Neuron (in vitro differentiated cells): ENCODE data around the gene AKR1B15.
"Not testable (repeated sequence)": the region's sequence is repeated elsewhere in the genome, so short reads cannot be mapped to it uniquely, and the experiment has no call there.

Experiments
- H2AFZ ChIP-seq: one replicate; pipeline ENCODE4 v1.6.1; 2013; ENCODE audit warnings: low read depth, mild to moderate bottlenecking, inconsistent platforms, low read length, moderate library complexity
- H3K27me3 ChIP-seq: one replicate; pipeline ENCODE4 v1.6.1; 2013; ENCODE audit warnings: low read length; ENCODE audit not compliant: insufficient read depth
- H3K36me3 ChIP-seq: one replicate; pipeline ENCODE4 v1.6.1; 2013; ENCODE audit warnings: low read length; ENCODE audit not compliant: insufficient read depth
- H3K4me1 ChIP-seq: one replicate; pipeline ENCODE4 v1.6.1; 2013; ENCODE audit warnings: low read length; ENCODE audit not compliant: insufficient read depth
- H3K4me3 ChIP-seq: 2 replicates; pipeline ENCODE4 v1.5.1; 2013; ENCODE audit warnings: mild to moderate bottlenecking, low read length, moderate library complexity
- H3K9me3 ChIP-seq: one replicate; pipeline ENCODE4 v1.6.1; 2013; ENCODE audit warnings: low read length

The AKR1B15 gene

GRCh38 chr7:134554417-134554966, 5.6 kb downstream of the AKR1B15 start:
- Histone ChIP-seq H3K9me3 (peaks cover 2% of the 10 kb centered on the region), H3K4me1 (peaks cover 11% of the 10 kb centered on the region), H2AFZ (no peak overlapping the region), H3K4me3 (no peak overlapping the region), H3K36me3 (no peaks in the 10 kb centered on the region), H3K27me3 (peaks cover 5% of the 10 kb centered on the region)

- Histone ChIP-seq H3K9me3 (peaks cover 2% of the 10 kb centered on the region), H3K4me3 (no peak overlapping the region), H3K36me3 (no peaks in the 10 kb centered on the region), H3K4me1 (no peaks in the 10 kb centered on the region), H3K27me3 (no peaks in the 10 kb centered on the region), H2AFZ (no peak overlapping the region)
Measured at GRCh38 chr7:134557391-134557790, 8.5 kb downstream of the AKR1B15 start.

GRCh38 chr7:134558370-134558769, 9.5 kb downstream of the AKR1B15 start:
- Histone ChIP-seq H3K27me3 (no peaks in the 10 kb centered on the region), H3K9me3 (peaks cover 2% of the 10 kb centered on the region), H3K4me3 (no peak overlapping the region)

GRCh38 chr7:134561616-134562015, 12.7 kb downstream of the AKR1B15 start:
- not testable (repeated sequence) for H3K4me1 ChIP-seq, H2AFZ ChIP-seq, H3K9me3 ChIP-seq, H3K36me3 ChIP-seq, H3K4me3 ChIP-seq, H3K27me3 ChIP-seq

More at GRCh38 chr7:134558370-134558769, 9.5 kb downstream of the AKR1B15 start:
- Histone ChIP-seq H2AFZ (no peak overlapping the region), H3K4me1 (no peaks in the 10 kb centered on the region), H3K36me3 (no peaks in the 10 kb centered on the region)

GRCh38 chr7:134562136-134562535, 13.2 kb downstream of the AKR1B15 start:
- Histone ChIP-seq H3K4me1 (no peaks in the 10 kb centered on the region), H3K36me3 (no peaks in the 10 kb centered on the region), H3K4me3 (no peak overlapping the region), H3K27me3 (peaks cover 5% of the 10 kb centered on the region), H2AFZ (no peak overlapping the region), H3K9me3 (no peaks in the 10 kb centered on the region)

GRCh38 chr7:134563398-134563749, 14.5 kb downstream of the AKR1B15 start:
- H2AFZ ChIP-seq, H3K36me3 ChIP-seq, H3K27me3 ChIP-seq, H3K4me3 ChIP-seq, H3K4me1 ChIP-seq, H3K9me3 ChIP-seq: not testable (repeated sequence)

- H3K9me3 ChIP-seq = peaks cover 2% of the 10 kb centered on the region
Measured at GRCh38 chr7:134565643-134566136, 16.8 kb downstream of the AKR1B15 start.

GRCh38 chr7:134567368-134567767, 18.5 kb downstream of the AKR1B15 start:
- no peaks in the 10 kb centered on the region for H3K36me3 ChIP-seq
- no peak overlapping the region for H2AFZ ChIP-seq
- peaks cover 2% of the 10 kb centered on the region for H3K9me3 ChIP-seq
- H3K27me3 ChIP-seq = peaks cover 5% of the 10 kb centered on the region
- H3K4me3 ChIP-seq = no peak overlapping the region
- no peaks in the 10 kb centered on the region for H3K4me1 ChIP-seq

More at GRCh38 chr7:134565643-134566136, 16.8 kb downstream of the AKR1B15 start:
- Histone ChIP-seq H3K4me3 (no peak overlapping the region), H2AFZ (no peak overlapping the region), H3K36me3 (no peaks in the 10 kb centered on the region), H3K4me1 (no peaks in the 10 kb centered on the region), H3K27me3 (peaks cover 5% of the 10 kb centered on the region)

- not testable (repeated sequence) for H3K36me3 ChIP-seq, H3K4me3 ChIP-seq, H3K27me3 ChIP-seq, H3K4me1 ChIP-seq, H3K9me3 ChIP-seq, H2AFZ ChIP-seq
Measured at GRCh38 chr7:134569962-134570361, 21.1 kb downstream of the AKR1B15 start.

GRCh38 chr7:134571101-134571500, 22.2 kb downstream of the AKR1B15 start:
- Histone ChIP-seq H2AFZ (no peak overlapping the region), H3K4me3 (no peak overlapping the region), H3K4me1 (no peaks in the 10 kb centered on the region), H3K27me3 (no peaks in the 10 kb centered on the region), H3K36me3 (no peaks in the 10 kb centered on the region), H3K9me3 (peaks cover 2% of the 10 kb centered on the region)

- no peaks in the 10 kb centered on the region for H3K36me3 ChIP-seq
- H3K9me3 ChIP-seq = peaks cover 2% of the 10 kb centered on the region
- H3K4me1 ChIP-seq = no peaks in the 10 kb centered on the region
- no peak overlapping the region for H2AFZ ChIP-seq
- H3K4me3 ChIP-seq = no peak overlapping the region
- H3K27me3 ChIP-seq = no peaks in the 10 kb centered on the region
Measured at GRCh38 chr7:134571746-134572461, 23.0 kb downstream of the AKR1B15 start.

- Histone ChIP-seq H3K9me3 (no peaks in the 10 kb centered on the region), H3K4me3 (no peak overlapping the region), H2AFZ (no peak overlapping the region)
Measured at GRCh38 chr7:134574322-134574721, 25.4 kb downstream of the AKR1B15 start.

GRCh38 chr7:134584290-134584689, 35.4 kb downstream of the AKR1B15 start:
- H3K36me3 ChIP-seq = no peaks in the 10 kb centered on the region

More at GRCh38 chr7:134574322-134574721, 25.4 kb downstream of the AKR1B15 start:
- Histone ChIP-seq H3K4me1 (no peaks in the 10 kb centered on the region), H3K27me3 (peaks cover 3% of the 10 kb centered on the region), H3K36me3 (no peaks in the 10 kb centered on the region)

More at GRCh38 chr7:134584290-134584689, 35.4 kb downstream of the AKR1B15 start:
- H3K9me3 ChIP-seq = no peaks in the 10 kb centered on the region
- H2AFZ ChIP-seq = no peak overlapping the region
- H3K4me1 ChIP-seq = no peaks in the 10 kb centered on the region
- H3K27me3 ChIP-seq = no peaks in the 10 kb centered on the region
- no peak overlapping the region for H3K4me3 ChIP-seq
